ENCODE measurements around the gene SYS1. TPM values are rescaled to one million over a fixed set of nuclear protein-coding genes. Genes with fewer than 3 reads are reported as not detected.

SYS1 gene
- total RNA-seq, 1 donor from 2014 or later = 16.6 TPM

- DNase-seq (ENCODE audit: low read depth in 2 of 2) = peak; percentile 78 to 88
Measured at GRCh38 chr20:45415822-45416637, 53.1 kb downstream of the SYS1 start, which contains the start of gene PIGT. TSS of gene PIGT (plus strand) at chr20:45416141. CDS start at chr20:45416157, 16 bp downstream.

- DNase-seq (ENCODE audit: low read depth in 2 of 2) = no peak
Measured at GRCh38 chr20:45416917-45417316, 54.0 kb downstream of the SYS1 start.

Other genes starting within 250 kb of the SYS1 start
- gene WFDC5, start 248.0 kb upstream of the SYS1 start, total RNA-seq = not detected in 2 replicates
- not detected in 2 replicates for gene WFDC12, start 238.7 kb upstream of the SYS1 start, total RNA-seq
- gene PI3, start 188.3 kb upstream of the SYS1 start, total RNA-seq = not detected in 2 replicates
- gene SEMG1, start 156.1 kb upstream of the SYS1 start, total RNA-seq = not detected in 2 replicates
- gene SEMG2, start 141.8 kb upstream of the SYS1 start, total RNA-seq = not detected in 2 replicates
- 0.39 and 1.4 TPM in 2 replicates for gene SLPI, start 108.6 kb upstream of the SYS1 start, total RNA-seq
- not detected in 2 replicates for gene RBPJL, start 56.3 kb upstream of the SYS1 start, total RNA-seq
- gene MATN4, start 54.9 kb upstream of the SYS1 start, total RNA-seq = under 0.01 TPM in 2 replicates
- 37.7 and 55.6 TPM in 2 replicates for gene SDC4, start 14.7 kb upstream of the SYS1 start, total RNA-seq
- gene TP53TG5, start 15.2 kb downstream of the SYS1 start, total RNA-seq = not detected in 2 replicates
- 6.4 and 9.4 TPM in 2 replicates for gene DBNDD2, start 45.1 kb downstream of the SYS1 start, total RNA-seq
- gene PIGT, start 53.0 kb downstream of the SYS1 start, total RNA-seq = 16.4 and 31.0 TPM in 2 replicates
- not detected in 2 replicates for gene WFDC2, start 106.6 kb downstream of the SYS1 start, total RNA-seq
- not detected in 2 replicates for gene SPINT3, start 152.5 kb downstream of the SYS1 start, total RNA-seq
- gene WFDC6, start 176.3 kb downstream of the SYS1 start, total RNA-seq = not detected in 2 replicates
- gene EPPIN, start 184.2 kb downstream of the SYS1 start, total RNA-seq = not detected in 2 replicates
- not detected in 2 replicates for gene WFDC8, start 216.1 kb downstream of the SYS1 start, total RNA-seq

All from dermis microvascular lymphatic vessel endothelial cell (primary cell).